ENCODE results near the gene EIF4E.

Gene EIF4E

GRCh38 chr4:98963538-98964433 is 34.9 kb upstream of the EIF4E start:
- Histone ChIP-seq H3K36me3 (ENCODE audit: insufficient read depth, low read length) (no peaks in the 10 kb centered on the region), H3K4me1 (ENCODE audit: insufficient read depth, low read length, severe bottlenecking) (no peaks in the 10 kb centered on the region), H2AFZ (ENCODE audit: low read length) (no peak overlapping the region), H3K27me3 (ENCODE audit: insufficient read depth, low read length) (peaks cover 4% of the 10 kb centered on the region; the same call in 1 of the 2 replicates), H3K79me2 (ENCODE audit: insufficient read depth, low read length) (no peaks in the 10 kb centered on the region), H3K9ac (ENCODE audit: low read length) (no peak overlapping the region), H3K27ac (ENCODE audit: low read depth, low read length, poor library complexity, severe bottlenecking) (no peak overlapping the region), H3K4me2 (ENCODE audit: low read length) (no peak overlapping the region), H3K4me3 (ENCODE audit: low read depth, low read length, poor library complexity, severe bottlenecking) (no peak overlapping the region), H4K20me1 (ENCODE audit: insufficient read depth, low read length) (no peaks in the 10 kb centered on the region), H3F3A (ENCODE audit: insufficient read depth, low read length) (no peaks in the 10 kb centered on the region), H3K9me2 (ENCODE audit: low read depth, low read length) (no peaks in the 10 kb centered on the region), H3K9me3 (ENCODE audit: low read length) (no peaks in the 10 kb centered on the region)
- TF ChIP-seq EZH2 (IDR thresholded peaks at IDR 0.05; ENCODE audit: borderline replicate concordance, low read length) (no peak), CTCF (IDR thresholded peaks at IDR 0.05; ENCODE audit: low read length) (no peak)

GRCh38 chr4:98961770-98962169 is 32.8 kb upstream of the EIF4E start:
- no peak overlapping the region for H3K4me2 ChIP-seq (ENCODE audit: low read length)
- TF ChIP-seq EZH2 (IDR thresholded peaks at IDR 0.05; ENCODE audit: borderline replicate concordance, low read length) (no peak), CTCF (IDR thresholded peaks at IDR 0.05; ENCODE audit: low read length) (no peak)
- no peaks in the 10 kb centered on the region for H3K9me2 ChIP-seq (ENCODE audit: low read depth, low read length)
- no peak overlapping the region for H2AFZ ChIP-seq (ENCODE audit: low read length)
- H3K9ac ChIP-seq (ENCODE audit: low read length), result no peak overlapping the region
- no peaks in the 10 kb centered on the region for H3K36me3 ChIP-seq (ENCODE audit: insufficient read depth, low read length)
- no peak overlapping the region for H3K27ac ChIP-seq (ENCODE audit: low read depth, low read length, poor library complexity, severe bottlenecking)
- H3K9me3 ChIP-seq (ENCODE audit: low read length), result no peaks in the 10 kb centered on the region
- peaks cover 4% of the 10 kb centered on the region; the same call in 1 of the 2 replicates for H3K27me3 ChIP-seq (ENCODE audit: insufficient read depth, low read length)
- H3F3A ChIP-seq (ENCODE audit: insufficient read depth, low read length), result no peaks in the 10 kb centered on the region
- H3K4me3 ChIP-seq (ENCODE audit: low read depth, low read length, poor library complexity, severe bottlenecking), result no peak overlapping the region
- H3K4me1 ChIP-seq (ENCODE audit: insufficient read depth, low read length, severe bottlenecking), result no peaks in the 10 kb centered on the region
- no peaks in the 10 kb centered on the region for H4K20me1 ChIP-seq (ENCODE audit: insufficient read depth, low read length)
- H3K79me2 ChIP-seq (ENCODE audit: insufficient read depth, low read length), result no peaks in the 10 kb centered on the region

GRCh38 chr4:98959411-98959810 is 30.5 kb upstream of the EIF4E start:
- H3K9me2 ChIP-seq (ENCODE audit: low read depth, low read length), result no peaks in the 10 kb centered on the region
- no peak overlapping the region for H3K27ac ChIP-seq (ENCODE audit: low read depth, low read length, poor library complexity, severe bottlenecking)
- no peaks in the 10 kb centered on the region for H3K36me3 ChIP-seq (ENCODE audit: insufficient read depth, low read length)
- H3K9ac ChIP-seq (ENCODE audit: low read length), result no peak overlapping the region
- no peak overlapping the region for H2AFZ ChIP-seq (ENCODE audit: low read length)
- H3K4me3 ChIP-seq (ENCODE audit: low read depth, low read length, poor library complexity, severe bottlenecking), result no peak overlapping the region
- TF ChIP-seq CTCF (IDR thresholded peaks at IDR 0.05; ENCODE audit: low read length) (no peak), EZH2 (IDR thresholded peaks at IDR 0.05; ENCODE audit: borderline replicate concordance, low read length) (no peak)
- H3K9me3 ChIP-seq (ENCODE audit: low read length), result no peaks in the 10 kb centered on the region
- H3K27me3 ChIP-seq (ENCODE audit: insufficient read depth, low read length), result peaks cover 4% of the 10 kb centered on the region; the same call in 1 of the 2 replicates
- H3K79me2 ChIP-seq (ENCODE audit: insufficient read depth, low read length), result no peaks in the 10 kb centered on the region
- no peaks in the 10 kb centered on the region for H3F3A ChIP-seq (ENCODE audit: insufficient read depth, low read length)
- H3K4me2 ChIP-seq (ENCODE audit: low read length), result no peak overlapping the region
- no peaks in the 10 kb centered on the region for H3K4me1 ChIP-seq (ENCODE audit: insufficient read depth, low read length, severe bottlenecking)
- H4K20me1 ChIP-seq (ENCODE audit: insufficient read depth, low read length), result no peaks in the 10 kb centered on the region

All from OCI-LY1 (cell line).